PC-3 (cell line): ENCODE results near the gene RASGRP3.

Experiments
- CTCF ChIP-seq: fragments of 300-600 bp; sonication (generic); conservative IDR thresholded peaks from 2 replicates; pipeline ENCODE4 v1.5.1; 2017; ENCODE audit warnings: antibody characterized with exemption, low read depth, mild to moderate bottlenecking, low read length
- EZH2 ChIP-seq: fragments of 300-600 bp; sonication (generic); IDR thresholded peaks from one replicate; pipeline ENCODE4 v1.6.1; 2017; ENCODE audit warnings: antibody characterized with exemption, mild to moderate bottlenecking, low read length; ENCODE audit not compliant: unreplicated experiment

- TF ChIP-seq CTCF (no peak), EZH2 (no peak)
Measured at GRCh38 chr2:33510586-33510968, 34.1 kb downstream of the RASGRP3 start.
